ENCODE data around the gene FRRS1. TPM values are rescaled to one million over a fixed set of nuclear protein-coding genes. Genes with fewer than 3 reads are reported as not detected.

Gene FRRS1
- polyA plus RNA-seq, 1 donor (not counting 4 experiments of a cell fraction or from before 2014, with no cell fraction given), result 11.2 TPM

DNA sequence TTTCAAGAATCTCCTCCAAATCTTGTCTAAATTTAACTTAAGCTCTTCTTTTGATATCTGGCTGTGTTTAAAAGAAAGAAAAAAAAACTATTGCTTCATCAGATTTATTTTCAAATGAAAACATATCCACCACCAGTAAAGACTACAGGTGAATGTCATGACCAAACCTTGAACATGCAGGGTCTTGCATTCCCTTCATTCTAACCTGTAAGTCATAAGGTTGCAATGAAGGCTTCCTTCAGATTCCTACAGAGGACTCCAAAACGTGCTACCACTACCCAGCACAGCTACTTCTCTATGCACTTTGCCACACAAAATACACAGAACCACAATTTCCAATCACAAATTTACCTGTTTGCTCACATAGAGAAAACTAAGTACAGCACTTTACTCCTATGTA, 26.3 kb downstream of the FRRS1 start:
- Histone ChIP-seq H4K20me1 (ENCODE audit: control insufficient read depth, extremely low read depth, insufficient read depth, low read length) (no peaks in the 10 kb centered on the region), H3K79me2 (ENCODE audit: control insufficient read depth, insufficient read depth, low read length) (no peaks in the 10 kb centered on the region), H3K36me3 (ENCODE audit: control insufficient read depth in 2 of 2, extremely low read depth in 1 of 2, insufficient read depth in 2 of 2, low read length in 2 of 2) (peaks cover 0 to 5% of the 10 kb centered on the region in 2 experiments), H3K9me3 (ENCODE audit: control insufficient read depth, low read depth, low read length) (no peaks in the 10 kb centered on the region), H3K9me1 (ENCODE audit: control insufficient read depth, extremely low read depth, insufficient read depth, low read length) (no peaks in the 10 kb centered on the region), H3K4me2 (ENCODE audit: control insufficient read depth, extremely low read depth, insufficient read depth, low read depth, low read length) (no peak overlapping the region), H3K4me3 (ENCODE audit: control insufficient read depth in 2 of 3, extremely low read depth in 1 of 3, insufficient read depth in 2 of 3, low read depth in 1 of 3, low read length in 3 of 3) (no peak overlapping the region), H2AFZ (ENCODE audit: control insufficient read depth, low read length) (no peak overlapping the region), H3K27ac (ENCODE audit: control insufficient read depth, insufficient read depth, low read length) (no peak overlapping the region), H3K27me3 (ENCODE audit: control insufficient read depth, extremely low read depth, insufficient read depth, low read length) (no peaks in the 10 kb centered on the region), H3K9ac (ENCODE audit: control insufficient read depth, extremely low read depth, insufficient read depth, low read length) (no peak overlapping the region), H3K4me1 (ENCODE audit: control insufficient read depth, extremely low read depth, insufficient read depth, low read length) (no peaks in the 10 kb centered on the region)
- FAIRE-seq (no peak), DNase-seq (ENCODE audit: low read depth, low spot score) (no peak)
- TF ChIP-seq, protein P1, sequence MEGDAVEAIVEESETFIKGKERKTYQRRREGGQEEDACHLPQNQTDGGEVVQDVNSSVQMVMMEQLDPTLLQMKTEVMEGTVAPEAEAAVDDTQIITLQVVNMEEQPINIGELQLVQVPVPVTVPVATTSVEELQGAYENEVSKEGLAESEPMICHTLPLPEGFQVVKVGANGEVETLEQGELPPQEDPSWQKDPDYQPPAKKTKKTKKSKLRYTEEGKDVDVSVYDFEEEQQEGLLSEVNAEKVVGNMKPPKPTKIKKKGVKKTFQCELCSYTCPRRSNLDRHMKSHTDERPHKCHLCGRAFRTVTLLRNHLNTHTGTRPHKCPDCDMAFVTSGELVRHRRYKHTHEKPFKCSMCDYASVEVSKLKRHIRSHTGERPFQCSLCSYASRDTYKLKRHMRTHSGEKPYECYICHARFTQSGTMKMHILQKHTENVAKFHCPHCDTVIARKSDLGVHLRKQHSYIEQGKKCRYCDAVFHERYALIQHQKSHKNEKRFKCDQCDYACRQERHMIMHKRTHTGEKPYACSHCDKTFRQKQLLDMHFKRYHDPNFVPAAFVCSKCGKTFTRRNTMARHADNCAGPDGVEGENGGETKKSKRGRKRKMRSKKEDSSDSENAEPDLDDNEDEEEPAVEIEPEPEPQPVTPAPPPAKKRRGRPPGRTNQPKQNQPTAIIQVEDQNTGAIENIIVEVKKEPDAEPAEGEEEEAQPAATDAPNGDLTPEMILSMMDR (optimal IDR thresholded peaks at IDR 0.05 in 1 of 3, IDR thresholded peaks at IDR 0.05 in 1 of 3, conservative IDR thresholded peaks at IDR 0.05 in 1 of 3; ENCODE audit: extremely low read depth in 1 of 3, insufficient read depth in 2 of 3, low read length in 3 of 3), result no peak
- no peak for TF ChIP-seq EZH2 (IDR thresholded peaks at IDR 0.05; ENCODE audit: low read length)
- dilution Hi-C loops (cut with MboI; ENCODE audit: extremely low pct_ligation_motif_present, low sequenced_read_pairs), result no loop called here

DNA sequence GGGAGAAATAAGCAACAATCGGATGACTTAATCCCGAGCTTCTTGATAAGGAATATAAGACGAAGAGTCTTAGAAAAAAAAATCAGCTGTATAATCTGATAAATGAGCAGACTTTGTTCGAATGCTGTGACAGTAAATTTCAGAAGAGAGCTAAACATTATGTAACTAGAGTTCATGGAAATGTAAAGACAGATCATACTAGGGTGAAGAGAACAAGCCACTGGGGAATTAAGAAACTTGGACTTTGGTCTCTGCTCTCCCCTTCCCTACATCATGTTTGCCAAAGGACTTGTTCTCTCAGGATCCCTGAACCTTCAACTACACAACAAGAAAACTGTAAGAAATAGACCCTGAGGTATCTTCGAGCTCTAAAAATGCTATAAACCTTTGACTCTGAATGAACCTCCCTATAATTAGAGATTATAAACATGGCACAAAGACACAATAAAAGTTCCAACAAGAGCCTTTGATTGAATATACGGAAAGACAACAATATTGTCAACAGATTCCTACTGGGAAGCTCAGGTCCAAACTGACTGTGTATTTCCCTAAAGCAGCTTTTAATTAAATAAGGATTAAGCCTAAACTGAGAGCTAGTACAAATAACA, 27.5 kb downstream of the FRRS1 start:
- Histone ChIP-seq H3K36me3 (ENCODE audit: control insufficient read depth in 2 of 2, extremely low read depth in 1 of 2, insufficient read depth in 2 of 2, low read length in 2 of 2) (peaks cover 0 to 5% of the 10 kb centered on the region in 2 experiments), H3K4me1 (ENCODE audit: control insufficient read depth, extremely low read depth, insufficient read depth, low read length) (no peaks in the 10 kb centered on the region), H3K9me1 (ENCODE audit: control insufficient read depth, extremely low read depth, insufficient read depth, low read length) (no peaks in the 10 kb centered on the region), H3K9ac (ENCODE audit: control insufficient read depth, extremely low read depth, insufficient read depth, low read length) (no peak overlapping the region), H3K27me3 (ENCODE audit: control insufficient read depth, extremely low read depth, insufficient read depth, low read length) (no peaks in the 10 kb centered on the region), H3K79me2 (ENCODE audit: control insufficient read depth, insufficient read depth, low read length) (no peaks in the 10 kb centered on the region), H3K9me3 (ENCODE audit: control insufficient read depth, low read depth, low read length) (no peaks in the 10 kb centered on the region), H4K20me1 (ENCODE audit: control insufficient read depth, extremely low read depth, insufficient read depth, low read length) (no peaks in the 10 kb centered on the region), H3K4me2 (ENCODE audit: control insufficient read depth, extremely low read depth, insufficient read depth, low read depth, low read length) (no peak overlapping the region), H3K4me3 (ENCODE audit: control insufficient read depth in 2 of 3, extremely low read depth in 1 of 3, insufficient read depth in 2 of 3, low read depth in 1 of 3, low read length in 3 of 3) (no peak overlapping the region), H2AFZ (ENCODE audit: control insufficient read depth, low read length) (no peak overlapping the region), H3K27ac (ENCODE audit: control insufficient read depth, insufficient read depth, low read length) (no peak overlapping the region)
- no peak for TF ChIP-seq EZH2 (IDR thresholded peaks at IDR 0.05; ENCODE audit: low read length)
- TF ChIP-seq, protein P1 (optimal IDR thresholded peaks at IDR 0.05 in 1 of 3, IDR thresholded peaks at IDR 0.05 in 1 of 3, conservative IDR thresholded peaks at IDR 0.05 in 1 of 3; ENCODE audit: extremely low read depth in 1 of 3, insufficient read depth in 2 of 3, low read length in 3 of 3), result no peak
- dilution Hi-C loops (cut with MboI; ENCODE audit: extremely low pct_ligation_motif_present, low sequenced_read_pairs), result no loop called here
- FAIRE-seq (no peak), DNase-seq (ENCODE audit: low read depth, low spot score) (no peak)
